Left ventricle myocardium inferior (tissue), 1 donor: ENCODE measurements around the gene ATRIP. TPM values are rescaled to one million over a fixed set of nuclear protein-coding genes. Genes with fewer than 3 reads are reported as not detected.
A peak's percentile ranks its signal among the peaks of the same experiment; 100 is the strongest.

Source experiments
- DNase-seq: peaks from one replicate; pipeline ENCODE4 v3.0.0-alpha.2; 2020
- H3K27ac ChIP-seq: fragments of 200-600 bp; replicated peaks from 2 replicates; pipeline ENCODE4 v1.8.0; 2021
- H3K27me3 ChIP-seq: fragments of 200-600 bp; 2 replicates; pipeline ENCODE4 v1.8.0; 2021; ENCODE audit warnings: low read depth
- H3K36me3 ChIP-seq: fragments of 200-600 bp; 2 replicates; pipeline ENCODE4 v1.8.0; 2021
- H3K4me1 ChIP-seq: fragments of 200-600 bp; 2 replicates; pipeline ENCODE4 v1.8.0; 2021
- H3K4me3 ChIP-seq: fragments of 200-600 bp; 2 replicates; pipeline ENCODE4 v1.8.0; 2021; ENCODE audit warnings: mild to moderate bottlenecking, moderate library complexity
- H3K9me3 ChIP-seq: fragments of 200-600 bp; replicated peaks from 2 replicates; pipeline ENCODE4 v1.8.0; 2021
- intact Hi-C: fragments of 100-400 bp; cut with micrococcal nuclease; formaldehyde crosslinking; loops from one replicate; pipeline ENCODE4 v1.11.0; 2022
- long read RNA-seq: library from polyadenylated mRNA; unstranded; transcript quantifications from one replicate; pipeline ENCODE4 v2.0.0, GENCODE V29; 2021
- total RNA-seq: library from RNA; stranded (reverse); fragmentation: NEBNext Ultra II Directional; extraction: Animal tissue kit (Norgen Biotek cat#: 25700); gene quantifications from one replicate; pipeline ENCODE4 v1.2.1, GENCODE V29; 2021
- TF ChIP-seq, protein P1 (sequence below): fragments of 200-600 bp; IDR thresholded peaks from 2 replicates; pipeline ENCODE4 v1.8.0; 2021; ENCODE audit warnings: antibody characterized with exemption, mild to moderate bottlenecking, borderline replicate concordance
- donor health status: DM: no; HTN: yes; CAD: no; lungs with severe emphysema.

The ATRIP gene
- 4.3 TPM for total RNA-seq
- long read RNA-seq, full-length matches to known transcripts, result 4 of 10 reads
- long read RNA-seq, partial matches to known transcripts, result 2 of 10 reads
- long read RNA-seq, other reads (novel, unspliced or antisense), result 4 of 10 reads

DNA sequence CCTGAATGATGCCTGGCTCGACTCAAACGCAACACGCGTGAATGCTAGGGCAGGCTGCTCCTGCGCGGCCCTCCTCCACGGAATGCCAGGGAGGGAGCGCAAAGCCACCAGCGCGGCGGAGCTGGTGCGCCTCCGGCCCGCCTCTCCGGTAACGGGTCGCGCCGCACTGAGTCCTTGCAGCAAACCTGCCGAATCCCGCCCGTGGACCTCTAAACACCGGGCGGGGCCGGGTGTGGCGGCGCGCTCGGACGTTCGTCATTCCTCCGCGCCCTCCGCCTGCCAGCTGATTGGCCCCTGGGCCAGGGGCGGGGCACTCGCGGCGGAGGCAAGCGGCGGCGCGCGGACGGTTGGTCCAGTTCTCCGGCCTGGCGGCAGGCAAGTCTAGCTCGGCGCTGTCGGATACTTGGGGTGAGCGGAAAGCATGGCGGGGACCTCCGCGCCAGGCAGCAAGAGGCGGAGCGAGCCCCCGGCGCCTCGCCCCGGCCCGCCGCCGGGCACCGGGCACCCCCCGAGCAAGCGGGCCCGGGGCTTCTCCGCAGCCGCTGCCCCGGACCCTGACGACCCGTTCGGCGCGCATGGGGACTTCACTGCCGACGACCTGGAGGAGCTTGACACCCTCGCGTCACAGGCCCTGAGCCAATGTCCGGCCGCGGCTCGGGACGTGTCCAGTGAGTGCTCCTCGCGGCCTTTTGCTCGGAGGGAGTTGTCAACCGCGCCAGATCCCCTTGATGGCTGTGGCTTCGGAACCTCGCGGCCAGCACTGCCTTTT, at the start of gene ATRIP:
ATRIP (plus strand) TSS at position 313 of the 769 bp plus-strand sequence; CDS start at position 422, 109 bp downstream.
- Histone ChIP-seq H3K4me3 (peak within 1 kb of the TSS; percentile 96), H3K27ac (peak within 1 kb of the TSS; percentile 95), H3K27me3 (no peaks in the 10 kb centered on the region), H3K9me3 (no peaks in the 10 kb centered on the region), H3K36me3 (peaks cover 37% of the 10 kb centered on the region), H3K4me1 (peaks cover 39% of the 10 kb centered on the region)
- DNase-seq, result peak; percentile 91
- TF ChIP-seq, protein P1, sequence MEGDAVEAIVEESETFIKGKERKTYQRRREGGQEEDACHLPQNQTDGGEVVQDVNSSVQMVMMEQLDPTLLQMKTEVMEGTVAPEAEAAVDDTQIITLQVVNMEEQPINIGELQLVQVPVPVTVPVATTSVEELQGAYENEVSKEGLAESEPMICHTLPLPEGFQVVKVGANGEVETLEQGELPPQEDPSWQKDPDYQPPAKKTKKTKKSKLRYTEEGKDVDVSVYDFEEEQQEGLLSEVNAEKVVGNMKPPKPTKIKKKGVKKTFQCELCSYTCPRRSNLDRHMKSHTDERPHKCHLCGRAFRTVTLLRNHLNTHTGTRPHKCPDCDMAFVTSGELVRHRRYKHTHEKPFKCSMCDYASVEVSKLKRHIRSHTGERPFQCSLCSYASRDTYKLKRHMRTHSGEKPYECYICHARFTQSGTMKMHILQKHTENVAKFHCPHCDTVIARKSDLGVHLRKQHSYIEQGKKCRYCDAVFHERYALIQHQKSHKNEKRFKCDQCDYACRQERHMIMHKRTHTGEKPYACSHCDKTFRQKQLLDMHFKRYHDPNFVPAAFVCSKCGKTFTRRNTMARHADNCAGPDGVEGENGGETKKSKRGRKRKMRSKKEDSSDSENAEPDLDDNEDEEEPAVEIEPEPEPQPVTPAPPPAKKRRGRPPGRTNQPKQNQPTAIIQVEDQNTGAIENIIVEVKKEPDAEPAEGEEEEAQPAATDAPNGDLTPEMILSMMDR, result no peak
- intact Hi-C loops, result no loop called here

DNA sequence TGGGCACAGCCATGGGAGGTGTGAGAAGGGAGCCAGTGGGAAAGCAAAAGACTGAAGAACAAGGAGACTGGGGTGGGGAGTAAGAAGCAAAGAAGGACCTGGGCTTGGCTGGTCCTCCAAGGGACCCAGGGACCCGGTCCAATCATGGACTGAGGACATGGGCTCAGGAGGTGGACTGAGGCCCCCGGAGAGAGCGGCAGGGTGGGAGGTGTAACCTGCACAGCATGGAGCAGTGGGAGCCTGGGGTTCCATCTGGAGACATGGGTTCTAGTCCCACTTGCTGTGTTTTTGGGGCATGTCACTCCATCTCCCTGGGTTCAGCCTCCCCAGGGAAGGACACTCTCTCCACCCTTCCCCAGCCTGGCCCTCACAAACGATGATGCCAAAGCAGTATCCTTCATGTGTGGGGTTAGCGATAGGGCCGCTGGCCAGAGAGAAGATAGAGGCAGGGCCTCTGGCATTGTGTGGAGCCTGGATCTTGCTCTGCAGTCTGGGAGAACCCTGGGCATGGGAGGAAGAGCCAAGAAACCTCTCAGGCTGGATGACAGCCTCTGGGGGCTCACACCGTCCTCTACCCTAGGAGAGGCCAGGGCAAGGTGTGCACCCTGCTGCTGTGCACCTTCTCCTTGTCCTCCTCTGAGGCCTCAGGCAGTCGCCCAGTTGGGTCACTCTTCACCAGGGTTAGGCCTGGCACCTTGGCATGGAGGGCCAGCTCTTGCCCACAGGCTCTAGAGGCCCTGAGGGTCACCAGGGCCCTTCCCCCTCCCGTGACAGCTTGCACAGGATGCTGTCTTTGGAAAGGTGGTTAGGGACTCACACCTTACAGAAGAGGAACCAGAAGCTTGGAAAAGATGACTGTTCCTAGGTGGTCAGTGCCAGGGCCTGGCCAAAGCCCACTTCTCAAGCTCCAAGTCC, 48.5 kb upstream of the ATRIP start:
- H3K27ac ChIP-seq, result no peak overlapping the region
- DNase-seq, result no peak
- no peaks in the 10 kb centered on the region for H3K9me3 ChIP-seq
- intact Hi-C loops, result no loop called here
- no peak overlapping the region for H3K4me3 ChIP-seq
- TF ChIP-seq, protein P1, result no peak
- peaks cover 10% of the 10 kb centered on the region for H3K27me3 ChIP-seq
- H3K36me3 ChIP-seq, result no peaks in the 10 kb centered on the region
- peaks cover 13% of the 10 kb centered on the region for H3K4me1 ChIP-seq

DNA sequence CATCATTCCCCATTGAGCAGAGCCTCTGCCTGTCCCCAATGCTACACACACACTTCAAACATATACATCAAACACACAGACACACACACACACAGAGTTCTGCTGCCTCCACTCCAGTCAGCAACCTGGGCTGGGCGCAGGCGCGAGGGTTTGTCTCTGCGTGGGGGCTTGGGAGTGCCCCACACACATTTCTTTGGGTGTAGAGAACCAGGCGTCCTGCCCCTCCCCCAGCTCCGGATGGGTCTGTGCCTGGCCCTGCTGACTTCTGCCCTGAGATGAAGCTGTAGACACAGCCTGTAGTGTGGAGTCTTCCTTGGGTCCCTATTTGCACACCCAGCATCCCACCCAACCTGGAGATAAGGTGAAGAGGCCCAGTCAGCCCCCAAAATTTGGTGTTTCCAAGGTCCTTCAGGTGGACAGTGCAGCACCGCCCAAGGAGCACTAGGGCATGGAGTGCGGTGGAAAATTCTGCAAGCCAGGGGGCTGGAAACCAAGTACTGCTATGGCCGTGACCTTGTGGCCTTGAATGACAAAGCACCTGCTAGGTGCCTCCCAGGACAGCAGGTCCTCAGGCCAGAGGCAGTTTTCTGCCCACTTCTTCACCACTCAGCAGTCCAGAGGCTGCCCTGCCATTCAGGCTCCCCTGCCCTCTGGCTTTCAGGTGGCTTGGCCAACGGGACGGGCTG, 47.7 kb upstream of the ATRIP start:
- TF ChIP-seq, protein P1, result no peak
- H3K9me3 ChIP-seq, result no peaks in the 10 kb centered on the region
- peaks cover 13% of the 10 kb centered on the region for H3K4me1 ChIP-seq
- no peak overlapping the region for H3K27ac ChIP-seq
- DNase-seq, result no peak
- H3K4me3 ChIP-seq, result no peak overlapping the region
- H3K27me3 ChIP-seq, result peaks cover 2% of the 10 kb centered on the region
- peaks cover 4% of the 10 kb centered on the region for H3K36me3 ChIP-seq
- intact Hi-C loops, result no loop called here

DNA sequence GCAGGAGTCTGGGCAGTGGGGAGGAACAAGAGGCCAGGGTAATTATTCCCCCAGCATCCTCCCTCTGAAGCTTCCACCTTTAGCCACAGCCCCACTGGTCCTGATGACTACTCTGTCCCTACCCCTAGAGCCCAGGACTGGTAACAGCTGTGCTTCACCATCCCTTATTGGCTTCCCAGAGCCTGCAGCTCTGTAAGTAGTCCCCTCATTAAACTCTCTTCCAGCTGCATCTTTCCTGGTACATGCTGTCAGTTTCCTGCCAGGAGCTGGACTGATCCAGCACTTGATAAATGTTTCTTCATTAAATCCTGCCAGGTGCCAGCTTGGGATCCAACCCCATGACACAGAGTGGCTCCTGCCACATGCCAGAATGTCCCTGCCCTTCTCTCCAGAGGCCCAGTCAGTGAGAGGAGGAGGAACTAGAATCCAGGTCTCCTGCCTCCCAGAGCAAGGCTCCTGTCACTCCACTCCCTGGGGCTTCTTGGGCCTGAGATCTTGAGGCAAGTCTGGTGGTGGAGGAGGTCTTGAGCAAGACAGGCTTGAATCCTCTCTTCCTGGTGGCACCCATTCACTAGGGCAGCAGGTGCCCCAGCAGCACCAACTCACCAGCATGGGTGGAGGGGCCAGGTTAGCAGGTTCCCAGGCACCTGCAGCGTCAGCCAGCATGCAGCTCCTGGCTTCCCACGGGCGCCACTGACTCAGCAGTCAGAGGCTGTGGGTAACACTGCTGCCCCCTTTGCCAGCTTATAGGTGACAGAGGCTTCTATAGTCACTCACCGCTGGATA, 47.0 kb upstream of the ATRIP start:
- DNase-seq, result no peak

More for the DNA sequence above, 47.0 kb upstream of the ATRIP start:
- H3K4me3 ChIP-seq, result no peak overlapping the region
- no peaks in the 10 kb centered on the region for H3K9me3 ChIP-seq
- peaks cover 12% of the 10 kb centered on the region for H3K36me3 ChIP-seq
- TF ChIP-seq, protein P1, result no peak
- intact Hi-C loops, result loop anchor here (5.0 kb wide), 1 partner anchor 38 kb away; no protein-coding TSS in a partner anchor
- no peaks in the 10 kb centered on the region for H3K27me3 ChIP-seq
- no peak overlapping the region for H3K27ac ChIP-seq
- H3K4me1 ChIP-seq, result peaks cover 13% of the 10 kb centered on the region
